Measurements from ENCODE around the gene ARRB2.
"Not testable (repeated sequence)": the region's sequence is repeated elsewhere in the genome, so short reads cannot be mapped to it uniquely, and the experiment has no call there.

ARRB2 gene

DNA sequence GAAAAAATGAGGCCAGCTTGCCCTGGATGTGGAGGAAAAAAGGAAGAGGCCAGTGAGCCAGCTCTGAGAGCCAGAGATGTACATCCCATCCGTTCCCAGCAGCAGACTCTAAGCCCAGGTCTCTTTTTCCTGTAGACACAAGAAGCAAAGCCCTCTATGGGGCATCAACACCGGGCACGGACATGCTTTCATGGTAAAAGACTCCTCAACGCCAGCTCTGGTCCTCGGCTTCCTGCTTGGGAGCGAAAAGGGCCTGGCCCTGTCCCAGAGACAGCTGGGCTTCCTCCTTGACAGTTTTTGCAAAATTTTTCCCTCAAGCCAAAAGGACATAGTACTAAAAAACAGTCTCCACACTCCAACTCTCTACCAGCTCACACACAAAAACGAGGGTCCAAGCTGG lies 33.6 kb upstream of the ARRB2 start:
- H3K9me3 ChIP-seq (ENCODE audit: low read length): no peaks in the 10 kb centered on the region
- no peaks in the 10 kb centered on the region for H4K20me1 ChIP-seq (ENCODE audit: insufficient read depth, low read length)
- H3K9ac ChIP-seq (ENCODE audit: low read length): no peak overlapping the region
- H3K36me3 ChIP-seq (ENCODE audit: insufficient read depth, low read length): peaks cover 96% of the 10 kb centered on the region
- H3F3A ChIP-seq (ENCODE audit: insufficient read depth, low read length): no peaks in the 10 kb centered on the region
- no peak overlapping the region for H2AFZ ChIP-seq (ENCODE audit: low read length)
- H3K4me1 ChIP-seq (ENCODE audit: insufficient read depth, low read length, severe bottlenecking): no peaks in the 10 kb centered on the region
- no peaks in the 10 kb centered on the region for H3K27me3 ChIP-seq (ENCODE audit: insufficient read depth, low read length)
- no peaks in the 10 kb centered on the region for H3K9me2 ChIP-seq (ENCODE audit: low read depth, low read length)
- TF ChIP-seq EZH2 (IDR thresholded peaks at IDR 0.05; ENCODE audit: borderline replicate concordance, low read length): no peak
- TF ChIP-seq, protein P1, sequence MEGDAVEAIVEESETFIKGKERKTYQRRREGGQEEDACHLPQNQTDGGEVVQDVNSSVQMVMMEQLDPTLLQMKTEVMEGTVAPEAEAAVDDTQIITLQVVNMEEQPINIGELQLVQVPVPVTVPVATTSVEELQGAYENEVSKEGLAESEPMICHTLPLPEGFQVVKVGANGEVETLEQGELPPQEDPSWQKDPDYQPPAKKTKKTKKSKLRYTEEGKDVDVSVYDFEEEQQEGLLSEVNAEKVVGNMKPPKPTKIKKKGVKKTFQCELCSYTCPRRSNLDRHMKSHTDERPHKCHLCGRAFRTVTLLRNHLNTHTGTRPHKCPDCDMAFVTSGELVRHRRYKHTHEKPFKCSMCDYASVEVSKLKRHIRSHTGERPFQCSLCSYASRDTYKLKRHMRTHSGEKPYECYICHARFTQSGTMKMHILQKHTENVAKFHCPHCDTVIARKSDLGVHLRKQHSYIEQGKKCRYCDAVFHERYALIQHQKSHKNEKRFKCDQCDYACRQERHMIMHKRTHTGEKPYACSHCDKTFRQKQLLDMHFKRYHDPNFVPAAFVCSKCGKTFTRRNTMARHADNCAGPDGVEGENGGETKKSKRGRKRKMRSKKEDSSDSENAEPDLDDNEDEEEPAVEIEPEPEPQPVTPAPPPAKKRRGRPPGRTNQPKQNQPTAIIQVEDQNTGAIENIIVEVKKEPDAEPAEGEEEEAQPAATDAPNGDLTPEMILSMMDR (IDR thresholded peaks at IDR 0.05; ENCODE audit: low read length): no peak
- no peak overlapping the region for H3K4me2 ChIP-seq (ENCODE audit: low read length)
- no peaks in the 10 kb centered on the region for H3K79me2 ChIP-seq (ENCODE audit: insufficient read depth, low read length)
- H3K4me3 ChIP-seq (ENCODE audit: low read depth, low read length, poor library complexity, severe bottlenecking): no peak overlapping the region
- H3K27ac ChIP-seq (ENCODE audit: low read depth, low read length, poor library complexity, severe bottlenecking): no peak overlapping the region

DNA sequence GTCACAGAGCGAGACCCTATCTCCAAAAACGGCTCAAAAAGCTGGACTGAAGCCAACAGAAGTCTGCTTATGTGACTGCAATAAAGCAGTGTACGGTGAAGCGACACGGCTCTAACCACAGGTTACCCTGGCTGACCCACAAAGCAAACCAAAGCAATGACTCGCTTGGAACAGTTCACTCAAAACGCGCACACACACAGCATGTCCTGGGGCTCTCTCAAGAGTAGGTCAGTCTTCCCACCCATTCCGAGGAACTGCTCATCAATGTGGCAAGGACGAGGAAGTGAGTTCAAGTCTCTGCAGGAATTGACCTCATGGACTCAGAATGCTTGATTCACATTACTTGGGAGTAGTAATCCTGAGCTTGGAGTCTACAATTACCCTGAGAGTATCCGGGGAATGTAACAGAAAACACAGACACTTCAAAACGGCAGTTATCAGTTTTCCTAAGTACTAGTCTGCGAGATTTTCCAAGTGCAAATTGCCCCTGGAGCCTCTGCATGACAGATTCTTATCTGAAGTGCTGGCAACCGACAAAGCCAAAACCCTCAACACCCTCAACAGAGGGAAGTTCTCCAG lies 31.9 kb upstream of the ARRB2 start:
- Histone ChIP-seq H4K20me1 (ENCODE audit: insufficient read depth, low read length) (no peaks in the 10 kb centered on the region), H3K4me1 (ENCODE audit: insufficient read depth, low read length, severe bottlenecking) (no peaks in the 10 kb centered on the region), H3K27me3 (ENCODE audit: insufficient read depth, low read length) (no peaks in the 10 kb centered on the region), H2AFZ (ENCODE audit: low read length) (no peak overlapping the region), H3K9me3 (ENCODE audit: low read length) (no peaks in the 10 kb centered on the region), H3K9ac (ENCODE audit: low read length) (no peak overlapping the region), H3K79me2 (ENCODE audit: insufficient read depth, low read length) (no peaks in the 10 kb centered on the region), H3K36me3 (ENCODE audit: insufficient read depth, low read length) (peaks cover 92% of the 10 kb centered on the region), H3K4me2 (ENCODE audit: low read length) (no peak overlapping the region), H3K4me3 (ENCODE audit: low read depth, low read length, poor library complexity, severe bottlenecking) (no peak overlapping the region), H3K27ac (ENCODE audit: low read depth, low read length, poor library complexity, severe bottlenecking) (no peak overlapping the region), H3K9me2 (ENCODE audit: low read depth, low read length) (no peaks in the 10 kb centered on the region), H3F3A (ENCODE audit: insufficient read depth, low read length) (no peaks in the 10 kb centered on the region)
- no peak for TF ChIP-seq EZH2 (IDR thresholded peaks at IDR 0.05; ENCODE audit: borderline replicate concordance, low read length)
- TF ChIP-seq, protein P1 (IDR thresholded peaks at IDR 0.05; ENCODE audit: low read length): no peak

DNA sequence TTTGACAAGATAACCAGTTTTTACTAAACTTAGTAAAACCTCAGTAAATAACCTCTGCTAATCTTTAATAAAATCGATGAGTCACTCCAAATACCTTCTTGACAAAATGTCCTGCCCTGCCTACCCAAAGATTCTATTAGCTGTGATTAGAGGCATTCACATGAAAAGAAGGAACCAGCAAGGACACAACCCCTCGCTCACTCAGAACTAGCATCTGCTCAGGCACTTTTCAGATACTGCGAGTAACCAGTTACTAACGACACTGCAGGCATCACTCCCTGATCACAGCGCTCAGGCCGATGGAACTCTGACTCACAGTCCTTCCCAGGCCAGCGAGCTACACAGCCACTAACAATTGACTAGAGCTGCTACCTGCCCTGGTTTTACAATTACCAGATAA lies 30.8 kb upstream of the ARRB2 start:
- Histone ChIP-seq H3K9me2 (ENCODE audit: low read depth, low read length) (no peaks in the 10 kb centered on the region), H3K4me1 (ENCODE audit: insufficient read depth, low read length, severe bottlenecking) (no peaks in the 10 kb centered on the region), H3F3A (ENCODE audit: insufficient read depth, low read length) (no peaks in the 10 kb centered on the region), H2AFZ (ENCODE audit: low read length) (no peak overlapping the region), H4K20me1 (ENCODE audit: insufficient read depth, low read length) (no peaks in the 10 kb centered on the region), H3K36me3 (ENCODE audit: insufficient read depth, low read length) (peaks cover 92% of the 10 kb centered on the region), H3K4me3 (ENCODE audit: low read depth, low read length, poor library complexity, severe bottlenecking) (no peak overlapping the region), H3K27ac (ENCODE audit: low read depth, low read length, poor library complexity, severe bottlenecking) (no peak overlapping the region), H3K9ac (ENCODE audit: low read length) (no peak overlapping the region), H3K79me2 (ENCODE audit: insufficient read depth, low read length) (no peaks in the 10 kb centered on the region), H3K27me3 (ENCODE audit: insufficient read depth, low read length) (no peaks in the 10 kb centered on the region), H3K9me3 (ENCODE audit: low read length) (no peaks in the 10 kb centered on the region), H3K4me2 (ENCODE audit: low read length) (no peak overlapping the region)
- TF ChIP-seq, protein P1 (IDR thresholded peaks at IDR 0.05; ENCODE audit: low read length): no peak
- no peak for TF ChIP-seq EZH2 (IDR thresholded peaks at IDR 0.05; ENCODE audit: borderline replicate concordance, low read length)

DNA sequence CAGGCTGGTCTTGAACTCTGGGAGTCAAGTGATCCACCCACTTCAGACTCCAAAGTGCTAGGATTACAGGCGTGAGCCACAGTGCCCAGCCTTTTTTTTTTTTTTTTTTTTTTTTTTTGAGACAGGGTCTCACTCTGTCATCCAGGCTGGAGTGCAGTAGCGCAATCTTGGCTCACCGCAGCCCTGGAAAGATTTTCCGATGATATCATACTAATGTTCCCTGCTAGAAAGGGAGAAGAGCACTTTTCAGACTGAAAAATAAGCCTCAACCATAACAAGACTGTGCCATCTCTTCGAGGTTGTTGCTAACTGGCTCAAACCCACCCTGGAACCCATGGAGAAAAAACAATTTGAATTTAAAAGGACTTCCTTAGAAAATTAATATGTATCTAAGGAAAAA lies 26.7 kb upstream of the ARRB2 start:
- H3K4me2 ChIP-seq (ENCODE audit: low read length); H2AFZ ChIP-seq (ENCODE audit: low read length); H3K27me3 ChIP-seq (ENCODE audit: insufficient read depth, low read length); H3K27ac ChIP-seq (ENCODE audit: low read depth, low read length, poor library complexity, severe bottlenecking); H3F3A ChIP-seq (ENCODE audit: insufficient read depth, low read length); H3K4me3 ChIP-seq (ENCODE audit: low read depth, low read length, poor library complexity, severe bottlenecking); H3K9me3 ChIP-seq (ENCODE audit: low read length); H4K20me1 ChIP-seq (ENCODE audit: insufficient read depth, low read length); H3K4me1 ChIP-seq (ENCODE audit: insufficient read depth, low read length, severe bottlenecking); H3K9me2 ChIP-seq (ENCODE audit: low read depth, low read length); H3K9ac ChIP-seq (ENCODE audit: low read length): not testable (repeated sequence)
- Histone ChIP-seq H3K79me2 (ENCODE audit: insufficient read depth, low read length) (0 out of 2 replicates have a peak, but pooled peaks cover 11% of the 10 kb centered on the region), H3K36me3 (ENCODE audit: insufficient read depth, low read length) (peaks cover 89% of the 10 kb centered on the region)

DNA sequence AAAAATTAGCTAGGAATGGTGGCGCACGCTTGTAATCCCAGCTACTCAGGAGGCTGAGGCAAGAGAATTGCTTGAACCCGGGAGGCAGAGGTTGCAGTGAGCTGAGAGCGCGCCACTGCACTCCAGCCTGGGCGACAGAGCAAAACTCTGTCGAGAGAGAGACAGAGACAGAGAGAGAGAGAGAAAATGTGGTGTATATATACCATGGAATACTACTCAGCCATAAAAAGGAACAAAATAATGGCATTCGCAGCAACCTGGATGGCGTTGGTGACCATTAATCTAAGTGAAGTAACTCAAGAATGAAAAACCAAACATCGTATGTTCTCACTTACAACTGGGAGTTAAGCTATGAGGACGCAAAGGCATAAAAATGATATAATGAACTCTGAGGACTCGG lies 20.6 kb upstream of the ARRB2 start:
- not testable (repeated sequence) for H3K9me3 ChIP-seq (ENCODE audit: low read length); H3K4me3 ChIP-seq (ENCODE audit: low read depth, low read length, poor library complexity, severe bottlenecking); H3K27ac ChIP-seq (ENCODE audit: low read depth, low read length, poor library complexity, severe bottlenecking); H3F3A ChIP-seq (ENCODE audit: insufficient read depth, low read length); H2AFZ ChIP-seq (ENCODE audit: low read length); H3K4me1 ChIP-seq (ENCODE audit: insufficient read depth, low read length, severe bottlenecking); H4K20me1 ChIP-seq (ENCODE audit: insufficient read depth, low read length); H3K9me2 ChIP-seq (ENCODE audit: low read depth, low read length); H3K4me2 ChIP-seq (ENCODE audit: low read length); H3K9ac ChIP-seq (ENCODE audit: low read length); H3K27me3 ChIP-seq (ENCODE audit: insufficient read depth, low read length)
- Histone ChIP-seq H3K79me2 (ENCODE audit: insufficient read depth, low read length) (peaks cover 33% of the 10 kb centered on the region), H3K36me3 (ENCODE audit: insufficient read depth, low read length) (peaks cover 74% of the 10 kb centered on the region)

Measured in OCI-LY1 (cell line).